HG03521 (cell line): ENCODE data around the gene SLC39A8.
"Not testable (repeated sequence)": the region's sequence is repeated elsewhere in the genome, so short reads cannot be mapped to it uniquely, and the experiment has no call there.

ENCODE experiments used
- ATAC-seq: cut with Tn5 transposase; IDR thresholded peaks from one replicate; pipeline ENCODE4 v1.9.1; 2021; ENCODE audit warnings: mild to moderate bottlenecking, moderate library complexity; ENCODE audit not compliant: unreplicated experiment

Gene SLC39A8

DNA sequence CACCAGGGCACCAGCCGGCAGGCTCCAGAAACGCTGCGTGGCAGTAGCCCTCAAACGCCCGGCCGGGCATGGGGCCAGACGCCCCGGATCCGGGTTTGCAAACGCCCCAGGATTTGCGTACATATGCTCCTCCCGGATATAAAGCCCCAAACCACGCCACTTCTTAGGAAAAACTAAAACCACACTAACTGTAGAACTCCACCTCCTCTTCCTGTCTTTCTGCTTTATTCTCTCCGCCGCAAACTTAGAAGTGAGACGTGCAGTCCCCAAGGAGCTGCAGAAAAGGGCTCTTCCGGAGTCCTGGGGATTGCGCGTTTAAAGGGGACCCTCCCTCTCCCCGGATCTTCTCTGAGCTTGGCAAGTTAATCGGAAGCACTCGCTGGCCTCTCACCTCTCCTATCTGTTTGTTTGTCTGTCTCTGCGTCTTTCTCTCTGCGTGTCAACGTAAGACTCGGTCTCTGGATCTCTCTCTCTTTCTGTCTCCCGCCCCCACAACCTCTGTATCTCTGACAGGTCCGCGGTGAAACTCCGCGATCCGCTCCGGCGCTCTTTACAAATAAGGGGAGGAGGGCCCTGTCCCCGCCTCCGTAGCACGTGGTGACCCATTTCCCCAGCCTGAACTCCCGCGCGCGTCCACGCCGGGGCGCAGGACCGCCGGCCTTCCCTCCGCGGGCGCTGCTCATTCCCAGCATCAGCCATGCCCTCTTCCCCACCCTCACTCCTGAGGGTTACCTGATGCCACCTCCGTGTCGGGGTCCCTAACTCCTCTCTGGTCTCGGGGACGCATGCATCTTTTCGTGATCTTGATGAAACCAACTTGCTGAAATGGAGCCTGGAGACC, at the start of gene SLC39A8:
TSS of gene SLC39A8 (minus strand) at position 529 of the 841 bp plus-strand sequence. CDS start 820 bp downstream, outside the sequence.
- ATAC-seq, result peak; percentile 84

DNA sequence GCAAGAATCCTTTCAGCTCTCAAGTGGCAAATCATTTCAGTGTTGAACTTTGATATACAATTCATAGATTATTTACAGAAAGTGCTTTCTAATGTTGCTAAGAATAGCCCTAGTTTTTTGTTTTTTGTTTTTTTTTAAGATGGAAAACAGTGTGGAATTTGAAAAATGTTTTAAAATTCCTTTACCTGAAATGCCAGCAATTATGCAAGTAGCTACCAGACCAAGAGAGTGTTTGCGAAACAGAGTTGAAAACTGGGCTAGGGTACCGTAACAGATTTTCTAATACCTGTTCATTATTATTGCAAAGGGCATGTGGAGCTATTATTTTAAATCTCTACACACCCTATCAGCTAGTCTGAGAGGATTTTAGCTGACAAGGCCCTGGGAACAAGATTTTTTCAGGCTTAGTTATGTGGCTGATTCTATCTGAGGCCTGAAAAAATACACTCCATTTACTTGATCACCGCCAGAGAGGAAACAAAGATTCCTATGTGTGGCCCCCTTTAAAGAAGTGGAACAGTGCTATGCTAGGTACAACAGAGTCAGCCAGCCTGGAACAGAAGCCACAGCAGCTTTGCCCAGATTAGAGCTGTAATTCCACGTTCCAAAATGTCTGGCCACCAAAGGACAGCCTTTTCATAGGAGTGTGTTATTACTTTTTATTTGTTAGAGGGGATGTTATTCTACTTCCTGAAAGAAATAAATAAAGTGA, 46.9 kb upstream of the SLC39A8 start:
- ATAC-seq, result no peak

DNA sequence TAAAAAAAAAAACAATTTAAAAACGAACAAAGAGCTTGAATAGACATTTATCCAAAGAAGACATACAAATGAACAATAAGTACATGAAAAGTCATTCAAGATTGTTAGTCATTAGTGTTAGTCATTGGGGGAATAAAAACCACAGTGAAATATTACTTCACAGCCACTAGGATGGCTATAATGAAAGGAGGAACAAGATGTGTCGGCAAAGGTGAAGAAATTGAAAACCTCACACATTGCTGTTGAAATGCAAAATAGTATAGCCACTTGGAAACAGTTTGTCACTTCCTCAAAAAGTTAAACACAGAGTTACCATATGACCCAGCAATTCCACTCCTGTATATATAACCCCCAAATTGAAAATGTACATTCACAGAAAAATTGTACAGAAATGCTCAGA, 45.2 kb upstream of the SLC39A8 start:
- peak; percentile 84 for ATAC-seq

DNA sequence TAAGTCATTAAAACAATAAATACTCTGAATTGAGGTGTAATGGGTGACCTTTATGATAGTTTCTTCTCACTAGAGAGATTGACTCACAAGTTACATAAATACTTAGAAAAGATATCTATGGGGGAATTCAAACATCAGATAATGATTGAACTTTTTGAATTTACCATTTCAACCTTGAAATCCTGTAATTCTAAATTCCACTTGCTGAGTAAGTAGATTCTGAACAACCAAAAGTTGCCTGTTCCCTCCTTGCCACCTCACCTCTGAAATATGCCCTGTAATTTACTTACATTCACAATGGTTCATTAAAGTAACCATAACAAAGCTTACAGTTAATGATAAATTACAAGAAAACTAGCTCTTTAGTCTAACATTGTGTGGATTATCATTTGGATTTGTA, 43.3 kb upstream of the SLC39A8 start:
- ATAC-seq, result no peak

DNA sequence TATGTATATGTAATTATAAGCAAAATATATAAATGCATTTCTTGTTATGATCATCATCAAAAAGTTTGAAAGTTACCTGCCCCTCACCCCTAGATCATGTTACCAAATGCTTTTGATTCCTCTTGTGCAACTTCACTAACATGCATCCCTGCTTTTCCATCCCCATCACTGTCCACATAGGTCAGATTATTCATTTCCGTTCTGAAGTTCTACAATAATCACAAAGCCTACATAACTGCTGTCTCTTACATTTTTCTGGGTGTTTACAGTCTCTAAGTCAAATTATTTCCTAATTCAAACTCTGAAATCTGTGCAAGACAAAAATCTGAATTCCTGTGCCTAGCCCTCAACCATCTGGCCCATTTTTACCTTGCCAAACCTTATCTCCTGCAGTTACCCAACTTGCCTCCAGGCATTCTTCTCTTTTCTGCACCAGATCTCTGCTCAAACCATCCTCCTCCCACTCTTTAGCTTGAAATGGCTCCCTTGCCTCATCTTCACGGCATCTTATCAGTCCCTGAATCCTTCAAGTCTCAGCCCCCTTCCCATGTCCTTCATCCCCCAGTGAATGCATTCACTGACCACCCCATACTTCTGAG, 42.4 kb upstream of the SLC39A8 start:
- ATAC-seq, result no peak

DNA sequence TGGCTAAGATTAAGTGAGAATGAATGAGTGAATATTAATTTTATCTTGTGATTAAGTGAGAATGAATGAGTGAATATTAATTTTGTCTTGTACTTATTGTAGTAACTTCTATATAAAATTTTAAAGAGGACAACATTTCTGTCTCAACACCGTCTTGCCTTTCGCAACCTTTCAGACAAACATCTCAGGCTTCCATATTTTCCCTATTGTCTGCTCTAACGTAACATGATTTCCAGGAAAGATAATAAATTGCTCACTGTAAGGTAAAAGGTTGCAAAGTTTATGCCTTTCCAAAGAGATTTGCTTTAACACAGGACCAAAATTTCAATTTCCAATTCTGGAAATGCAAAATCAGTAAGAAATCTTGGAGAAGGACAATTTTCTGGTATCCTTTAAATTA, 41.7 kb upstream of the SLC39A8 start:
- ATAC-seq, result no peak

DNA sequence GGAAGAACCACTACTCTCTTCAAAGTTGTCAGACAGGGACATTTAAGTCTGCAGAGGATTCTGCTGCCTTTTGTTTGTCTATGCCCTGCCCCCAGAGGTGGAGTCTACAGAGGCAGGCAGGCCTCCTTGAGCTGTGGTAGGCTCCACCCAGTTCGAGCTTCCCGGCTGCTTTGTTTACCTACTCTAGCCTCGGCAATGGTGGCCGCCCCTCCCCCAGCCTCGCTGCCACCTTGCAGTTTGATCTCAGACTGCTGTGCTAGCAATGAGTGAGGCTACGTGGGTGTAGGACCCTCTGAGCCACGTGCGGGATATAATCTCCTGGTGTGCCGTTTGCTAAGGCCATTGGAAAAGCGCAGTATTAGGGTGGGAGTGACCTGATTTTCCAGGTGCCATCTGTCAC, 35.0 kb upstream of the SLC39A8 start:
- not testable (repeated sequence) for ATAC-seq

DNA sequence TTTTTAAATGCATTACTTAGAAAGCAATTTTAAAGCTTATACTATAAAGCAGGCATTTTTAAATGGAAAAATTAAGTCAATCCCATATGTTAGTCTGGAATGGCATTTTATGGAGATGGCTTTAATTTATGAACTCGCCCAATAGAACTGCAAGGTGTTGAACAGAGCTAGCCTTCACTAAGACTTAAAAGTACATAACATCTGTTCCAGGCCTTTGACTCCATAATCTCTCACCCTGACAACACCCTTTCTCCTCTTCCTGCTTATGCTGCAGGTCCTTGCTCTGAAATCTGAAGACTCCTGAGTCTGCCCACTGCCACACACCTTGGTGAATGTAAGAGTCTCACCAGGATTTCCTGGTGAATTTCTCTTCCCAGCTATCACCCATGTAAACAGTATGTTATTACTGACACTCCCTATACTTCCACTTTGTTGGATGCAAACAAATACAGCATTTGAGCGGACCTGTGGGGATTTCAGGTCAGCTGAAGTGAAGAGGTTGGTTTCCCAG, 17.7 kb upstream of the SLC39A8 start:
- ATAC-seq, result no peak

DNA sequence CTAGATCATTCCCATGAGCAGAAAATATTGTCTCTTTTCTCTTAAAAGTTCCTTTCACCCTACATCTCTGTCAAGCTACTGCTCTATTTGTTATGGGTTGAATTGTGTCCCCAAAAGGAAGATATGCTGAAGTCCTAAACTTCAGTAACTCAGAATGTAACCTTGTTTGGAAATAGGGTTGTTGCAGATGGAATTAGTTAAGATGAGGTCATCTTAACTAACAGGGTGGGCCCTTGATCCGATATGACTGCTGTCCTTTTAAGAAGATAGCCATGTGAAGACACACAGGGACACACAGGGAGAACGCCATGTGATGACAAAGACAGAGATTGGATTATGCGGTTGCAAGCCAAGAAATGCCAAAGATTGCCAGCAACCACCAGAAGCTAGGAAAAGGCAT, 12.8 kb upstream of the SLC39A8 start:
- no peak for ATAC-seq

DNA sequence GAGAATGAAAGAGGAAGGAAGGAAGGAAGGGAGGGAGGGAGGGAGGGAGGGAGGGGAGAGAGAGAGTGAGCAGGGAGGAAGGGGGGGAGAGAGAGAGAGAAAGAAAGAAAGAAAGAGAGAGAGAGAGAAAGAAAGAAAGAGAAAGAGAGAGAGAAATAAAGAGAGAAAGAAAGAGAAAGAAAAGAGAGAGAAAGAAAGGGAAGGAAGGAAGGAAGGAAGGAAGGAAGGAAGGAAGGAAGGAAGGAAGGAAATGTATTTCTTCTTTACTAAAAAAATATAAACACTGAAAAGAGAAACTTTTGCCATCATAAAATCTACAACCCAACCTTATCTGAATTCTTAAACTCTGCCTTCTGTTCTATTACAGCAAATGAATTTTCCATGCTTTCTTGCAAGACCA, 12.4 kb upstream of the SLC39A8 start:
- ATAC-seq, result not testable (repeated sequence)

DNA sequence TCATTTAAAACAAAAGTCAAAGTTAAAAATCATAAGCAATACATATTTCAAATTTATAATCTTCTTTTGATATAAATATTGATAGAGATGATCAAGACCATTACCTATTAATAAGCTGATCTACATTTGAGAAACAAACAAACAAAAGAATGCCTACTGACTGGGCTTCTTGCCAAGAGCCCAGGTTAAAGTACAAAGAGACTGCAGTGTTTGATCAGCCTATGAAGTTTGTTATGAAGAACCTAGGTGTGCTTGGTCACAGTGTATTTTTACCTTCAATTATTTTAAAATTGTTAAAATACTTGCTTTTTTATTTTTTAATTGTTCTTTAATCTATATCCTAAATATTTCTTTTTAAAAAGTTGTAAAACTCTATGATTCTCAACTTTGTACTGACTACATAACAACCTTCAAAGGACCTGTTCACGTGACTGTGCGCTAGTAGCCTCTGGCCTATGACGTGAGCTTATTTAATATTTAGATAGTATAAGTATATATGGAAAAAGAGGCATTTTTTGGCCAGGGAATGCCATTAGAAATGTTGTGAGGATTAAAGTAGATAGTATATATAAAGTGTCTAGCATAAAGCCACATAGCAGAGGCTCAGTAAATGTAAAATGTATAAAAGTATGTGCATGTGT, 11.4 kb upstream of the SLC39A8 start:
- no peak for ATAC-seq

DNA sequence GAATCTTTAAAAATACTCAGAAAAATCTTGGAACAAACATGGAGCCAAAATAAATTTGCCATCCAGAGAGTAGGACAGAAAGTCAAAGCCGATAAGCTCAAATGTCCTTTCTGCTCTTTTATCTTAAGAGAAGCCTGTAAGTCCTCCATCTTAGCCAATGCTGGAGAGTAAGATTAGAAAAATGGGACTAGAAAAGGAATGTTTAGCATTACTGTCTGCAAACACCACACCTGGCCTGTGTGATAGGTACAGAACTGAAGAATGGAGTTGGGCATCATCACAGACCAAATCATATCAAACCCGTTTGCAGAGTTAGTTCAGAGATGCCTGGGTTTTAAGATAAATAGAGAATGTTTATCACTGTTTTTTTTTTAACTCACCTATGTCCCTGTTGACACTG, 10.5 kb upstream of the SLC39A8 start:
- ATAC-seq, result no peak

DNA sequence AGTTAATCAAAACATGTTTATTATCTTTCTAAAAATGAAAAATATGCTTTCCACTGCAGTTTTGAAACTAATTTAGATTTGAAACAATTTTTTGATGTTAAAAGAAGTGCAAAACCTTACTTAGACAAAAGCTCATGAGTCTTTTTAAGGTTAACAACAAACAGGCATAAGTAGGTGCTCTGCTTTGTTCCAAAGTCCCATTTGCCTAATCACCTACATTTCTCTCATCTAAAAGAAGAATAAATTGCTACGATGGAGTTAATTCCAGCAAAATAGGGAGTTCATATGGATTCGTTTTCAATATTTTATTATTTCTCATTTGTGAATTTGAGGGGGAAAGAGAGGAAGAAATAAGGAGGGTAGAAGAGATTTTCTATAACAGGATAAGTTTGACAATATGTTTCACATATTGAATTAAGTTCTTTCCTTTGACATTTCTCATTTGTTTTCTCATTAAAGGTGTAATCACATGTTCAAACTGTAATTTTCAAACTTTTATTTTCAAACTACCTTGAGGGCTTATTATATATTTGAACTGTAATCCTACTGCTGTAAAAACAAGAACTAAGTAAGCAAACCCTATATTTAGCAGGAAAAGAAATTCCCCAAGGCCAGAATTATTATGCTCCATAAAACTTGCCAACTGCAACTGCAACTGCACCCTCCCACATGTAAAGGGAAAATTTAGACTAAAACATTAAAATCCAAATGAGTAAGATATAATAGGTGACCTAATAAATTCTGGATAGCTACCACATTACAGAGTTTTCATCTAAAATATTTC, 9.6 kb upstream of the SLC39A8 start:
- ATAC-seq, result no peak

DNA sequence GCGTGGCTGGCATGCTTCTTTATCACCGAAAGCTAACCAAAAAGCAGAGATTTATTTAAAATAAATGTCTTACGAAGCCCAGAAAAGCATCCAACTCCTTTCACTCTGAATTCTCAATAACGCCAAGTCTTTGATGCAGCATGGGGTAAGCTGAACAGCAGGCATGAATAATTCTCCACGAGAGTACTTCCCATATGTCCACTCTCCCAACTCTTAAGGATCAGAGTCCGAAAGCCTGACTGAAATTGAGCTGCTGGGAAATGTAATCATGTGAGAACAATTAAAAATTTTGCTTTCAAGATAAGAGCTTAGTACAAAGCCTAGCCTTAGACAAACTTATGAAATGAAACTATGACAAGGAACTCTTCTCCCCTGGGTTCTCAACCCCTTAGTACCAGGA, 7.5 kb upstream of the SLC39A8 start:
- no peak for ATAC-seq

DNA sequence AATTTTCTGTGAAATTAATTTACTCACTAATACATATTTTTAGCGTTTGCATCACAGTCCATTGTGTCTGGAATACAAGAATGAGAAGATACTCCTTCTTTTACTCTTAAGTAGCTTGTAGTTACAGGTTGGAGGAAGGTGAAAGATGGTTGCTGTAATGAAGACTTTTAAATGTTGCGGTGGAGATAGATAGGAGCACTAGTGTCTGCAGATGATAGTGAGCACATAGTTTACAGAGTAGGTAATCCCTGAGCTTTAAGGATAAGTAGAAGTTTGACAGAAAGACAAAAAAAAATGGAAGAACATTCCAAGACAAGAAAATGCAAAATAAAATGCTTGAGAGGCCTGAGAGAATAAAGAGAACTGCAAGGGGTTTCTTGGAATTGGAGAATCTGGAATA, 5.4 kb upstream of the SLC39A8 start:
- no peak for ATAC-seq

DNA sequence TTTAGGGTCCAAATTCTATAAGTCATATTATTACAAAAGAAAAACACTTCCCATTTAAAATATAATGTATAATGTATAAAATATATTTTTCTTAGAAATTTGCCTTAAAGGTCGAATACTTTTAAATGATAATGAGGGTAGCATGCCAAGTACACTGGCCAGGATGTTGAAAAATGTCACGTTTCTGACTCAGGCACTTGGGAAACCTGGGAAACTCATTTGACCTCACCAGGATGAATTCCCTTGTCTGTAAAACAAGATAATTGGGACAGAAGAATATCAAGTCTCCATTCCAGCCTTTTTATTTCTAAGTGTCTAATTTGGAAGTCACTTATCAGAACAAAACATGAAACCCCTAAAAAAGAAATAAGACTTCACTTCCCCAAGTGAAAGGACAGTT, 3.4 kb upstream of the SLC39A8 start:
- ATAC-seq, result no peak

DNA sequence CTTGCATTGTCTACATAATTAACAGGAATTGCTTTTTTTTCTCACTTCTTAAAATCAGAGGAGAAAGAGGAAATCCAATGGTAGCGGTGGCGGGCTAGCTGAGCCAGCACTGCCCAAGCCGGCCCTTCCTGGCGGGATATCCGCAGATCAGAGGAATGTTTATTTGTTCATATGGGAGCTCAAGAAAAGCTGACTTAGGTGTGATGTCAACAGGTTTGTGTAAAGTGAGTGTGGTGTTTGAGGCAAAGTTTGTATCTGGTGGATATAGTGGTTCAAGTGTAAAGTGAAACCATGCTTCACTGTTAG, 466 bp upstream of the SLC39A8 start:
- ATAC-seq, result no peak

DNA sequence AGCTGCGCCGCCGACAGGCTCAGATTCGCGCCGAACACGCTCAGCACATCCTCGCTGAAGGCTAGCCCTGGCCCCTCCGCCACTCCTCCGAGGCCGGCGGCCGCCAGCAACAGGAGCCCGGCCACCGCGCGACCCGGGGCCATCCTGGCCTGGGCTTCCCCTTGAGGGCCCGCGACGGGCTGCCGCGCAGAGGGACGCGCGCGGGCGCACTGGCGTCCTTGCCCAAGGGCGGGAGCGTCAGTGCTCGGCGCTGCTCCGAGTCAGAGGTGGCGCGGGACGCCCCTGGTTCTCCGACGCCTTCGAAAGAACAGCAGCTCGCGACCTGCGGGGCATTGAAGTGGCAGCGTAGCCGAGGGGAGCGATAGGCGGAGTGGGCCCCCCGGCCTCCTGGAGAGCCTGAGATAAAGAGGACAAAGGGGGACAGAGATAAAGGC, 745 bp downstream of the SLC39A8 start:
- ATAC-seq, result peak; percentile 48

DNA sequence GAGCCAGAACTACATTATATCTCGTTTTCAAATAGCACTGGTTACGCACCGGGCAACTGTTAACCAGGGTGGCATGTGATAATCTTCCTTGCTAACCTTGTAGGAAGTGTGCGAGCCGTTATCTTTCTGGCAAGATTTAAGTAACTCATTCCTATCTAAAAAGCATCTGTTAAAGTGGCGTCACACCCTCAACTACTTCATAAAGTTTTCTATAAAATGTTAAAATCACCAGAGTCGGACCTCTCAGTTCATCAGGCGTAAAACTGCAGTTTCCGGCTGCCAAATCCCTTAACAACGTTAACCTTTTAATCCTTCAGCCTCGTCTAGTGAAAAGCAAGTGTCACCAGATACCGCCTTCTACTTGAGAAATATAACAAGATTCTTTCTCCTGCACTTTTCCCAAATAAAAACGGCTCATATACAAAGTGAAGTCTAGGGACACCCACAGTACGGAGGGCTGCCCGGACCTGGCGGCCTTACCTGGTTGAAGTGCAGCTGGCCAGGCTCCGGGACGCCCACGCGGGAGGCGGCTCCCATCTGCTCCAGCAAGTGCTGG, 1.2 kb downstream of the SLC39A8 start:
- ATAC-seq, result peak; percentile 0

DNA sequence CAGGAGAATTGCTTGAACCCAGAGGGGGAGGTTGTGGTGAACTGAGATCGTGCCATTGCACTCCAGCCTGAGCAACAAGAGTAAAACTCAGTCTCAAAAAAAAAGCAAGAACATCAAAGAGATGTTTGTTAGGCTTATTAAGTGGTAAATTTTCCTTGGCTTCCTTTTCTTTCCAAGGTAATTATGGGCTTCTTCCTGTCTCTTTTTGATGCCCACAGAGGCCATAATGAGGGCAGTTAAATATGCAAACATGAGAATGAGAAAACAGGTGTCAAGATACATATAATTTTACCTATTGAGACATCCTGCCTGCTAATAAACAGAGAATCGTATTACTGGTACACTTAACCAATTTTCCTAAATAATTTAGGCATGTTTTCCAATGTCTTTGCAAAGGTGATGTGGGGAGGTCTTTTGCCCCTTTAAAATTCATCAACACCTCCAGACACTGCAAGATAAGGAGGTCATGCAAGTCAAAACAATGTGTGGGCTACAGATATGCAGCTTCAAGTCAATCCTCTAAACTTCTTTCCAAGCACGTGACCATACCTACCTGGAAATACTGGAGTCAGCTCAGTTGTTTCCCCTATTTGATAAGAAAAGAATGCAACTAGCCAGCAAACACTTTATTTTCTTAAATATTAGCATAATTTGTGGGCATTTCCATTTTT, 2.7 kb downstream of the SLC39A8 start:
- ATAC-seq, result no peak
